RKO (cell line): ENCODE measurements around the gene CACNA1C.
"Not testable (repeated sequence)": the region's sequence is repeated elsewhere in the genome, so short reads cannot be mapped to it uniquely, and the experiment has no call there.

Experiments
- DNase-seq: peaks from one replicate; pipeline ENCODE4 v3.0.0-alpha.2; 2016; ENCODE audit warnings: low spot score

CACNA1C gene

DNA sequence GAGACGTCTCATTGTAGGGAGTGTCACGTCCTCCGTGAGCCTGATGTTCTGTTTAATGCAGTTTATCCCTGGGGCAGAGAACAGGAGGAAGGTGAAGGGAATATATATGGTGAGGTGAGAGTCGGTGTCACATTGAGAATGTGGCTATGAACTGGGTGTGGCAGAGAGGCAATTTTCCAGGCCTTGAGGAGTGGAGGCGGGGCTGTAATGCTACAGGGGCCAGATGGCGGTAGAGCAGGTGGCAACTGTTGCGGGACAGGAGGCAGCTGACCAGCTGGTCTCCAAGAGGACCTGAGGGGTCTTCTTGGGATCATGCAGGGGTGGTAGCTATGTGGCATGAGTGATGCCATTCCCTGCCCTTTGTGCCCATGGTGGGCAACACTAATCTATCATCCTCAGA is 59.6 kb downstream of the CACNA1C start:
- DNase-seq = no peak

DNA sequence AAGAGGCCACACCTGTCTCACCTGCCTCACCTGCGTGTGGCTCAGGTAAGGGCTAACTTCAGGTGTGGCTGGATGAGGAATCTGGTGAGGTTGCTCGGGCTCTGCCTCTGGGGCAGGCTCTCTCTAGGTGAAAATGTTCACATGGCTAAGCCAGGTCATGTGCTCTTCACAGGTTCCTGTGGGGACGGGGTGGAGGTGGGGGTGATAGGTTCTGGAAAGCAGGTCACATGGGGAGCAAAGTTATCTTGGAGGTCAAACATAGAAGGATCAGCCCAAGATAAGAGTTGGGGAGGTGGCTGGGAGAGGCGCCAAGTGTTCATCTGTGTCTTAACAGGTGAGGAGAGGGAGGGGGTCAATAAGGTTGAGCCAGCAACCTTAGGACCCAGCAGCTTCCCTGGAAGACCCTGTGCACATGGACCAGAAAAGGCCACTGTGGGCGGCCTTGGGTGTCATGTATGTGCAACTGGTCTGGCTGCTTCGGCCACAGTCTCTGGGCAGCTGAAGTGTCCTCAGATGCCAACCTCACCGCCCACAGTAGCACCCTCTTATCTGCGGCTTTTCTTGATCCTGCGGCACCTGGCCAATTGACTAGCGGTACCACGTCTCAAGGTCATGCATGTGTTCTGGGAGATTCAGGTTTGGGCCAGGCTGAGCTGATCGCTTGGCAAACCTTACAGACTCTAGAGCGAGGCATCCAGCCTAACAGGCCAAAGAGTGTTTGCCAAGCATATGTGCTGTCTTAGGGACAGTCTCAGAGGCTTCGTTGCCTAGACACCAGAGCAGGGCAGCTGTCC is 60.5 kb downstream of the CACNA1C start:
- no peak for DNase-seq

DNA sequence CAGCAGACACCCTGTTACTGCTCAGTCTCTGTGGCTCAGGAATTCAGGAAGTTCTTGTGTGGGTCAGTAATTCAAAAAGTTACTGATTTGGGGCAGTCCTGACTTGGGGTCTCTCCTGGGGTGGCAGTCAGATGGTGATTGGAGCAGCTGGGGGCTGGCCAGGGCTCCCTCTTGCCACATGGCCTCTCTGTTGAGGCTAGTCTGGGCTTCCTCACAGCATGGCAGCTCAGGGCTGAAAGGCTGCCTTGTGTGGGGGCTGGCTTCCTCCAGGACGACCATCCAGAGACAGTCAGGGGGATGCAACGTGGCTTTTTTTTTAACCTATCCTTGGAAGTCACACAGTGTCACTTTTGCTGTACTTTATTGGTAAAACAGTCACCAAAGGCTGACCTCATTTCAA is 61.3 kb downstream of the CACNA1C start:
- no peak for DNase-seq

DNA sequence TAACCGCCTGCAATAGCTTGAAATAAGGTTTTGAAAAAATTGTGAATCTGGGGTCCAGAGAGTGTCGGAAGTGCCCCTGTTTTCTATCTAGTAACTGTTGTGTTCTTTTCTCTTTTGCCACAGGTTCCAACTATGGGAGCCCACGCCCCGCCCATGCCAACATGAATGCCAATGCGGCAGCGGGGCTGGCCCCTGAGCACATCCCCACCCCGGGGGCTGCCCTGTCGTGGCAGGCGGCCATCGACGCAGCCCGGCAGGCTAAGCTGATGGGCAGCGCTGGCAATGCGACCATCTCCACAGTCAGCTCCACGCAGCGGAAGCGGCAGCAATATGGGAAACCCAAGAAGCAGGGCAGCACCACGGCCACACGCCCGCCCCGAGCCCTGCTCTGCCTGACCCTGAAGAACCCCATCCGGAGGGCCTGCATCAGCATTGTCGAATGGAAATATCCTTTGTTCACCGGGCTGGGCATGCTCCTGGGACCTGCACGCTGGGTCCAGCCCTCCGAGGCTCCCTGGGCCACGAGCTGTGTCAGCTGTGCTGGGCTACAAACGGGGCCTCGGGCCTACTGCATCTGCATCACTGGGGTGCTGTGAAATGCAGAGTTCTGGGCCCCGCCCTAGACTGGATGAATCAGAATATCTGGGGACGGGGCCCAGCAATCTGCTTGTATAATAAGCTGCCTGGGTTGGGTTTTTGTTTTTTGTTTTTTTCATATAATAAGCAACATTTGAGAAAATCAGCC is 62.5 kb downstream of the CACNA1C start:
- no peak for DNase-seq

DNA sequence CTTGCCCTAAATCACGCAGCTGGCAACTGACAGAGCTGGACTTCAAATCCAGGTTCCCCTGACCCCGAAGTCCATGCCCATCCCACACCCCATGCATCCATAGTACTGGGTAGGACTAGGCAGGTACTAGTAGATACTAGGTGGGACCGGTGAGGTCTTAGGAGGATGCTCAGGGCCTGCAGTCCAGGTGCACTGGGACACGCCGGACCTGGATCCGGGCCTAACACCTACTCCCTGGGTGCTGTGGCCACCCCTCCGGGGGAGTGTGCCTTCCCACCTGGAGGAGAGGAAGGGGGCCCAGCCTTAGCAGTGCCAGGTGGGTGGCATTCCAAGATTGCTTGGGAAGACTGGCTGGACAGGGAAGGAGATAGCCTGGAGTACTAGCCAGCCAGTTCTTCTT is 64.8 kb downstream of the CACNA1C start:
- DNase-seq = no peak

DNA sequence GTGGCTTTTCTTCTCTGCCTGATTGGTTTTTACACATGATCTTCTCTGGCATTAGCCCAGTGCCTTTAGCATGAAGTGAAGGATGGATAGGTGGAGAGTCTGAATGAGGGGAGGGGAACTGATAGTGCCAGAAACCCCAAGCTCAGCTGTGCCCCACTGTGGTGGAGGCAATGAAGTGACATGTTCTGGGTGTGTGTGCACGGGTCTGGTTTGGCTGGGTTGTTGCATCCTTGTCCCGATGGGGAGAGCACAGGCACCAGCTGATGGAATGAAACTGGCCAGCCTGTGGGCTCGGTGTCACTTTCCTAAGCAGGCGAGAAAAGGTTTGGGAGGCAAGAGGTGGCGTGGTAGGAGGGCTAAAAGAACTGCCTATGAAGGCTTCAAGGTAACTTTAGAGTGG is 65.3 kb downstream of the CACNA1C start:
- DNase-seq = no peak

DNA sequence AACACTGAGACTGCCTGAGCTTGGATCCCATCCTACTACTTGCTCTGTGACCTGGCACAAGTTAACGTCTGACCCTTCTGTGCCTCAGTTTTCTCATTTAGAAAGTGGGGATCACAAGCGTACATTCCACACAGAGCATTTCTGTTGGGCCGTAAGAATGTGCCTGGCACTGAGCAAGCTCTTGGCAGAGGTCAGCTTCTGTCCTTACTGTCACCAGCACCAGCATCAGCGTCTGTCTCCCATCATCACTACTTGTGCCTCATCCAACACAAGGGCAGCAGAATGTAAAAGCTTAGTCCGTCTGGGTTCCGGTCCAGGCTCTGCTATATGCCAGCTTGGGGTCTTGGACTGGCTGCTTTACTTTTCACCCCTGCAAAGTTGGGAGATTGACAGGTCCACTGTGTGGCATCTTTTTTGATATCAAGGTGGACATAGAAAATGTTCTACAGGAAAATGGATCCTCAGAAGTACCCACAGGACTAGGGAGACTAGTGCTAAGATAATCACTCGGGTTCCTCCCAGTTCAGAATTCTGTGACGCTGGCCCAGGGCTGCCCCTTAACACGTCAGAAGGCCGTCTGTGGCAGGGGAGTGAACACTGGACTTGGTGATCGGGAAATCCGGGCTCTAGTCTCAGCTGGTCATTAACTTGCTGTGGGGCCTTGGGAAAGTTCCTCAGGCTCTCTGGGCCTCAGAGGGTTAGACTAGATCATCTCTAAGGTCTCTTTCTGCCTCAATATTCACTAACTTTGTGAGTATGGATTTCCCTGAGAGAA is 65.9 kb downstream of the CACNA1C start:
- DNase-seq = no peak

DNA sequence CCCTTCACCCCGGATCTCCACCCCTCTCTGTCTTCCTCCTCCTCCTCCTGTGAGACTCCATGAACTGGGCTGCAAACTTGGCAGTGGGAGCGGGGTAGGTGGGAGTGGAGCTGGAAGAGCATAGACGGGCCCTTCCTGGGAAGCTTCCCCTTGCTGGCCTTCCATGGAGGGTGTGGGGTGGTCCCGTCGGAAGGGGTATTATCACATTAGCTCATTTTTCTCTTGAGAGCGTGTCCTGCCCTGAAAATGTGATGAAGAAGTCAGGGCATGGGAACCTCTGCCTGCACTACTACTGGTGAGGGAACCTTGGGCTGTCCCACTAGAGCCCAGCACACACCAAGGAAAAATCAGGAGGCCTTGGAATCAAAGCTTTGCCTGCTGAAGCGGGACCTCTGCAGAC is 66.5 kb downstream of the CACNA1C start:
- no peak for DNase-seq

DNA sequence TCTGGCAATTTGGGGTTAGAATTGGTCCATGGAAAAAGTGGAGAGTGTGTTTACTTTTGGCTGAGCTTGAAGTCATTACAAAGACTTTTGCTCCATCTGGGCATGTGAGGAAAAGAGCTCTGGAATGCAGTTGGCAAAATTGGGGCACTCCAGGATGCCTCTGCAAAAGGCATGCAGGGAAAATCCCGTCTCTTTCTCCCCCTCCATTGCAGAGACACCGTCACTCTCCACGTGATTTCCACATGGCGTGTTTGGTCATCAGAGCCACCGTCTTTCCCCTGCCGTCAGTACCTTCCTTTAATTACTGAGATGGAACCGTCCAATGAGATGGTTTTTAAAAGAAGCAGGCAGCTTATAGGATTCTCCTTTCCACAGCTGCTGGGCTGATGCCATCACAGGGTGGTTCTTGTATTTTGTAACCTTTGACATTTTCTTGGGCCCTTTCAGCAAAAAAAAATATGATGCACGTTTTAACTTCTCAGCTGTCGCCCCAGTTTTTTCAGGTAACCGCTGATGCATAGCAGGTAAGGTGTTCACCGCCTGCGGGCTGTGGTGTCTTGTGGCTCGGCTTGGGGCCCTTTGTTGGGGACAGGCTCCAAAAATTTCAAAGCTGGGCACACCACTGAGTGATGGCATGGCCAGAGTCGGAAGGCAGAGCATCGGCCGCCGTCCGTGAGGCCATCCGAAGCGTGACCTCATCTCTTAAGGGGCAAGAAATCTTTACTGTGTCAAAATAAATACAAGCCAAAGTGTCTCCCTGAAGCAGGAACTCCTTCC is 68.4 kb downstream of the CACNA1C start:
- no peak for DNase-seq

DNA sequence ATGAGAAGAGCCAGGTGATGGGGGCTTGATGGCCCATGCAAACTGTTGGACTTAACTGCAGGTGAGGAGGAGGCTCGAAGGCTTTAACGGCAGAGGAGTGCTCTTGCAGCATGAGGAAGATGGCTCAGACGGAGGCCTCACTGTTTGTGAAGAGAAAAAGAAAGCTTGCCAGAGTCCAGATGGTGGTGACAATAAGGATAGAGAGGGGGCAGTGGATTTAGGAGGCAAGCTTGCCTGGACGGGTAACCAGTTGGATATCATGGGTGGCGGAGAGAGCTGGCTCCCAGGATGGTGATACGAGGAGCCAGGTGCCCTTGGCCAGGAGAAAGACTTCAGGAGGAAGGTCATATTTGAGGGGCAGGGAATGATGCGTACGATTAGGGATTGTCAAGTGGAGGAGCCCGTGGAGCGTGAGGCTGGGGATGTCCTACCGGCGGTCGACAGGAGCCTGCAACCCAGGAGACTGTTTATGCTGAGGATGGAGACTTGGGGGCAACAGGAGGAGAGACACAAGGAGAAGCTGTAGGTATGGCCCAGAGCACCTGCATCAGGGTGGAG is 71.8 kb downstream of the CACNA1C start:
- DNase-seq = no peak

DNA sequence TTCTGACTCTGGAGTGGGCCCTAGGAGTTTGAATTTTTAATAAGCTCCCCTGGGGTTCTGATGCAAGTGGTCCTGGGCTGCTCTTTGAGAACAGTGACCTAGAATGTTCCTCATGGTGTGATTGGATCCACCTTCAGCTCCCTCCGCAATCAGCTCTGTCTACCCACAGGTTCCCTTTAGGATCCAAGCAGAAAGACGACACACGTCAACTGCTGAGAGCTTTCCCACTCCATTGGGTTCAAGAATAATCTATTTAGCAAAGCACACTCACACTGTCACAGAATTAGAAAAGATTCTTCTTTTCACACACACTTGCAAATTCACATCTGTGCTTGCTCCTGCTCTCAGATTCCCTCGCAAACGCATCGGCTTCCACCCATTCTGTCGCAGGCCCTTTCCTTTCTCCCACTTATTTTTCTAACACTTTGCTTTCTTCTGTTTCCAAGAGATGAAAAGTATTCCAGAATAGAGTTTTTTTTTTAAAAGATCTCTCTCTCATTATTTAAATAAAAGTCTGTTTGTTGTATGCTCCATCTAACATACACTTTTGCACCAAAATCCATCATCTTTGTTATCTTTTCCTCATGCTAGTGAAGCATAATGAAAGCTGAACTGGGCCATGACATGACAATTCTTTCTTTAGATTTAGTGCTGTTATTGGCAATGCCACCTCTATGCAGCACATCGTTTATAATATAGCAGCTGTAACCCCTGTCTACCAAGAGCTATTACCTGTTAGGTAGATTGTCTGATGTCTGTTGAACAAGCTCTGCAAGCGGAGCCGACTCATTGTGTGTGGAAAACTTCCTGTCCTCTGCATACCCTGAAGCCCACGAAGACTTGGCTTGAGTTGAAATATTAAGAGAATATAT is 73.1 kb downstream of the CACNA1C start:
- DNase-seq = no peak

DNA sequence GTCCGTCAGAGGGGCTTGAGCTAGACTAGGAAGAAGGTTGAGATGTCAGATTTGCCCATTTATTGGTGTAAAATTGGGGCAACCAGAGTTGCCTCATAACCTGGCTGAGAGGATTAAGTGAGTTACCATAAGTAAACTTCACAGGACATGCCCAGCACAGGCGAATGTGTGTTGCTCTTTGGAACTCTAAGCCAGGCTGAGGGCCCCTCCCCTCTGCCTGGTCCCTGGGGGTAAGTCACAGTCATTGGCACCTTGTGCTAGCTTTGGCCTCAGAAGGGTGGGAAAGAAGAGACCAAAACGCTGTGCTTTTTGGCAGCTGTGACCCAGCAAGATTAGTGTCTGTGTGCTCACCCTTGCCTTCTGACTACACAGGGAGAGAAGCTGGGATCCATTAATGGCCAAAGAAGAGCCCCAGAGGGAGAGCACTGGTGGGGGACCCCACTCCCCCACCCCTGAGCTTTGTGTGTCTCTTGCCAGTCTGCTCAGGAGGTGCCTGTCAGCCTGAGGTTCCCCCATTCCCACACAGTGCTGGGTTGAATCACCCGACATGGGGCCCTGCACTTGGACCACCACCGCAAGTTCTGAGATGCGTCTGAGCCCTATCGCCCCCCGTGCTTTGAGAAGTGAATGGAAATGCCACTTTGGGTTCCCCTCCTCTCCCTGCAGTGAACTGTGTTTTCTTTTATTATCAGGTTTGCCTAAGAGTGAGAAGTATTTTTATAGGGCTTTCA is 74.1 kb downstream of the CACNA1C start:
- no peak for DNase-seq

DNA sequence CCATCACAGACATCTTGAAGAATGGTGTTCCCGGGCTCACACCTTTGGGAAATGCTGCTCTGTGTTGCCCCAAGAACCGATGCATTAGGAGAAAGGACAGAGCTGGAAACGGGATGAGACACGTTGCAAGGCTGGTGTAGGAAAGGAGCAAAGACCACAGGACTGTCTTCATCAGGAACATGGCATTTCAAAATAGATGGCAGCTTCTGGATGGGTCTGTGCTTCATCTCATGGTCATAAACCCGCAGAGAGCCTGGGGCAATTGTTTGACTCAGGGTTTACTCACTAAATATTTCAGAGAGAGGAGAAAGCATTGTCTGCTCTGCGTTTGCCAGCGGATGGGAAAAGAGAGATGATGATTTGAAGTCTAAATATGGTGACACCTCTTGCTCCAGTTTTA is 76.3 kb downstream of the CACNA1C start:
- peak; percentile 26 for DNase-seq

DNA sequence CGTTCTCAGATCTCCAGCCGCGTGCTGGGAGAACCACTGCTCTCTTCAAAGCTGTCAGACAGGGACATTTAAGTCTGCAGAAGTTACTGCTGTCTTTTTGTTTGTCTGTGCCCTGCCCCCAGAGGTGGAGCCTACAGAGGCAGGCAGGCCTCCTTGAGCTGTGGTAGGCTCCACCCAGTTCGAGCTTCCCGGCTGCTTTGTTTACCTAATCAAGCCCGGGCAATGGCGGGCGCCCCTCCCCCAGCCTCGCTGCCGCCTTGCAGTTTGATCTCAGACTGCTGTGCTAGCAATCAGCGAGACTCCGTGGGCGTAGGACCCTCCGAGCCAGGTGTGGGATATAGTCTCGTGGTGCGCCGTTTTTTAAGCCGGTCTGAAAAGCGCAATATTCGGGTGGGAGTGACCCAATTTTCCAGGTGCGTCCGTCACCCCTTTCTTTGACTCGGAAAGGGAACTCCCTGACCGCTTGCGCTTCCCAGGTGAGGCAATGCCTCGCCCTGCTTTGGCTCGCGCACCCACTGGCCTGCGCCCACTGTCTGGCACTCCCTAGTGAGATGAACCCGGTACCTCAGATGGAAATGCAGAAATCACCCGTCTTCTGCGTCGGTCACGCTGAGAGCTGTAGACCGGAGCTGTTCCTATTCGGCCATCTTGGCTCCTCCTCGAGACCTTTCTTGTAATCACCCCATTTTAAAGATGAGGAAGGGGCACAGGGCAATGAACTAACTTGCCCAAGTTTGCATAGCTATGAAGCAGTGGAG is 83.1 kb downstream of the CACNA1C start:
- not testable (repeated sequence) for DNase-seq

DNA sequence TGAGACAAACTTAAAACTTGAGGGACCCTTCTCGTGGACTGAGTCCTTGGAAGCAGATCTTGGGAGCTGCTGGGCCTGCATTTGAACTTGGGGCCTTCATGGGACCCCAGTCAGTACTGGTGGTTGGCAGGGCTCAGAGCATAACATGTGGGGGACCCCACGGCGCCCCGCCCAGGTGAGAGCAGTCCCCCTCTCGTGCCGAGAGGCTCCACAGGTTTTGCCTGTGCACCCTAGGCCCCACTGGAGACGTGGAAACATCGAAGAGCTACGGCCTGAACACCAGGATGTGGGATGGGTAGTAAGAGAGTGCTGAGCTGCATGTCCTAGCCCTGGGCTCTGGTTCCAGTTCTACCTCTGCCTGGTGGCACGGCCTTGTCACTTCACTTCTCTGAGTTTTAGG is 84.1 kb downstream of the CACNA1C start:
- DNase-seq = no peak

DNA sequence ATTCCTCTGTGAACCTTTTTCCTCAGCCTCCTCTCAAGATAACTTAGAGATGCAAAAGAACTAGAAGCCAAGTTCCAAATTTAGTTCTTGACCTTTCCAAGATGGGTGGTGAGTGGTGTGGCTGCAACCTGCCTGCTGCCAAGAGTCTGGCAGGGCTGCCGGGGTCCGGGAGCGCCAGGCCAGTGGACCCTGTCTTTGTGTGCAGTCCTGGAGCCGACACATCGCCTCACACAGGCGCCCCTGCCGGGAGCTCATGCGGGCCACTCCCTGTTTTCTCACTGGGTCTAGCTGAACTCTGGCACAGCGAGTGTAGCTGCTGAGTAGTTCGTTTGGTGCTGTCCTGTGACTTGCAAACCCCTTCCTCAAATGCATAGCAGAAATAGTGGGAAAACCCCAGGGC is 84.9 kb downstream of the CACNA1C start:
- DNase-seq = no peak

DNA sequence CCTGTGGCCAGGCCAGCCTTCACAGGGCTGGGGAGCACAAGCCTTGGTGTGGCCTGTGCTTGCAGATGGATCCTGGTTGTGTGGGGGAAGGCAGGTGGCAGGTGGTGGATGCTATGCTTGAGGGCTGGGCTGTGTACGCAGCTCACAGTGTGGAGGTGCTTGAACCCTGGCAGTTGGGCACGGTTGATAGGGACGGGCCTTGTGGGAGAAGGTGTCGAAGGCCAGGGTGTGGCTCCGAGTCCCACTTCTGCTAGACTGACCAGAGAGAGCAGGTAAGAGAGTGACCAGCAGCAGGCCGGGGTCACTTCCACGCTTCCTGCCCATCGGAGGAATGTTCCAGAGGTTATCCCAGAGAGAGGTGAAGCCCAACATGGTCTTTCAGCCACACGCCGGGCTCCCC is 85.5 kb downstream of the CACNA1C start:
- DNase-seq = no peak

DNA sequence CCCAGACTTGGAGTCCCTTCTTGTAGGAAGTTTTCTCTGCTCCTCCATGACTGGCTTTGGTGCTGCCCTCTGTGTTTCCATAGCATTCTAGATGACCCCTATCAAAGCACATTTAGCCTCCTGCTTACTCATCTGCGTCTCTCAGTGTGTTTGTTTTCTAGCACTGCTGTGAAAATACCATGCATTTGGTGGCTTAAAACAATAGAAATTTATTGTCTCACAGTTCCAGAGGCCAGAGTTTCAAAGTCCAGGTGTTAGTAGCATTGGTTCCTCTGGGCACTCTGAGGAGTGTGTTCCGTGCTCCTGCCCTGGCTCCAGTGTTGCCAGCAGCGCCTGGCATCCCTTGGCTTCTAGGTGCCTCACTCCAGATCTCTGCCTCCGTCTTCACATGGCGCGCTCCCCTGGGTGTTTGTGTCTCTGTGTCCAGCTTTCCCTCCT is 86.1 kb downstream of the CACNA1C start:
- DNase-seq = no peak

DNA sequence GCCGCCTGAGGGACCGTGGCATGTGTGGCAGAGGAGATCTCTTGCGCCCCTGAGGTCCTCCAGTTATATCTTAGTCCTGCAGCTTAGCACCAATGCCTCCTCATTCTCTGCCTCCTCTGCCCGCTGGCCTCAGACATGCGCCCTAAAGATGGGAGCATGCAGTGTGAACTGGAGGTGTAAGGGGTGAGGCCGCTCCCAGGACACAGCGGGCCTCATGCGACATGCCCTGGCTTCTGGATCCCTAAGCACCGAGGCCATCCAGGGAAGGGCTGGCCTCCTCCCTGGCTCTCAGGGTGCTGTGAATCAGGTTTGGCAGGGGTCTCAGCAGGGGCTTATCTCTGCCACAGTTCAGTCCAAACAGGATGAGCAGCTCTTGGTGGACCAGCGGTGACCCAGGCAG is 86.9 kb downstream of the CACNA1C start:
- no peak for DNase-seq
